Activated CD8-positive, alpha-beta memory T cell treated with anti-CD3 and anti-CD28 coated beads, Interleukin-2, amount 50 U/mL, for 4 hours (primary cell): ENCODE measurements around the gene UHRF1.
"Not testable (repeated sequence)": the region's sequence is repeated elsewhere in the genome, so short reads cannot be mapped to it uniquely, and the experiment has no call there.

Experiments
- DNase-seq: peaks from one replicate; pipeline ENCODE4 v3.0.0-alpha.2; 2020

UHRF1 gene

DNA sequence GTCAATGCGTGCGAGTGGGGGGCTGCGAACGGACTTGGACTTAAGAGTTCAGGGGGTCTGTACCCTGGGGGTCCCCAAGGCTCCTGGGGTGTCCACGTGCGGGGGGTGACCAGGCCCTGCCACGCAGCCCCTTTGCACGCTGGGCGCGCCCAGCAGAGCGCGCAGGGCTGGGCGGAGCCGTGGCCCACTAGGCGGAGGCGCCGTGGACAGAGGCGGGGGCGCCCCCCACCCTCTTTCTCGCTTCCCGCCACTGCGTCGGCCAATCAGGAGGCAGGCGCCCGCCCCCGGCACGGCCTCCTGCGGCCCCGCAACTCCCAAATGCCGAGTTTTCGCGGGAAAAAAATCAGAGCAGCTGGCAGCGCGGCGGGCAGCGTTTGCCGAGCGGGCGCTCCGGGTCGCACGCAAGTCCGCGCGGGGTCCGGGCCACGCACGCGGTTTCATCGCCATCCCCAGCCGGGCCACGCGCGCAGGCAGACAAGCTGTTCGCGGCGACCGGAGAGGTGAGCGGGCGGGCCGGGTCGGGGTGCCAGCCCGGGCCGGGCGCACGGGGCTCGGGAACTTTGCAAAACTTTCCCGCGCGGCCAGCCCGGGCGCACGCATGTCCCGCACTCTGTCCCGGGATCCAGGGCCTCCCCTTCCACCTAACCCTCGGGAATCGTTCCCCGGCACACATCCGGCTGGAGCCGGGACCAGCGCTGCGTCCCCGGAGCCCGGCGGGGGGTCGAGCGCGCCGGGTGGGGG is at the start of gene UHRF1:
Gene UHRF1 (plus strand): TSS at position 346 of the 741 bp plus-strand sequence. CDS start 1,385 bp downstream, outside the sequence.
- no peak for DNase-seq

DNA sequence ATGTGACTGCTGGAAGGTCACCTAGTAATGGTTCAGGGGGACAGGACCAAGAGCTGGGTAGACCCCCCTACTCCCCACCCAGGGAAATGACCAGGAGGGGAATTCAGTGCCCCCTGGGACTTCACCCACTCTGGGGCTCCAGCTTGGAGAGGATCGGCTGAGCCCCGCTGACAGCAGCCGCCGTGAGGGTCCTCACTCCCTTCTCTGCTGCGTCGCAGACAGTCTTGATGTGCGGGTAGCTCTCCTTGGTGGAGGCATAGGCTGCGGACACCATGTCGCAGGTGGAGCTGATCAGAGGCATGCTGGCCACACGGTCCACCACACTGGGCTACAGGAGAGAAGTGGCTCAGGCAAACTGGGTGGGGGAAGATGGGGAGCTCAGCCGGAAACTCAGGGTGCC is 49.6 kb upstream of the UHRF1 start:
- DNase-seq: no peak

DNA sequence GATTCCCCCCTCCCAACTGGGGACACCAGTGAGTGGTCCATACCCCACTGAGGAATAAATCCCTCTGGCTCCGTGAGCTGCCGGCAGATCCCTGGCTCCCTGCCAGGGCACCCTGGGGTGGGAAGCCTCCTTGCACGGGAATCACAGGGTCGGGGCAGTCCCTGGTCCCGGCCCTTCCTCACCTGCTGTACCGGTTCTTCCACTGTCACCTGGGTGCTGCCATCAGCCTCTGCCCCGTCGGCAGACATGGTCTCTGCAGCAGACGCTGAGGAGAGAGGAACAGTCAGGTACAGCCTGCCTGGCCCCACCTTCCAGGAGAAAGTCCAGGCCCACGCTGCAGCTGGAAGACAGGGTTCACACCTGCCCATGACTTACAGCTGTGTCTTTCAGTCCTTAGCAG is 48.2 kb upstream of the UHRF1 start:
- DNase-seq: no peak

- peak; percentile 59 for DNase-seq
Observed at GRCh38 chr19:4866595-4867424, 42.5 kb upstream of the UHRF1 start.

- DNase-seq: peak; percentile 87
Observed at GRCh38 chr19:4867534-4868285, 41.6 kb upstream of the UHRF1 start, which contains the start of gene PLIN3. PLIN3 (minus strand) TSS chr19:4867667; CDS start chr19:4861394, 6,273 bp downstream.

DNA sequence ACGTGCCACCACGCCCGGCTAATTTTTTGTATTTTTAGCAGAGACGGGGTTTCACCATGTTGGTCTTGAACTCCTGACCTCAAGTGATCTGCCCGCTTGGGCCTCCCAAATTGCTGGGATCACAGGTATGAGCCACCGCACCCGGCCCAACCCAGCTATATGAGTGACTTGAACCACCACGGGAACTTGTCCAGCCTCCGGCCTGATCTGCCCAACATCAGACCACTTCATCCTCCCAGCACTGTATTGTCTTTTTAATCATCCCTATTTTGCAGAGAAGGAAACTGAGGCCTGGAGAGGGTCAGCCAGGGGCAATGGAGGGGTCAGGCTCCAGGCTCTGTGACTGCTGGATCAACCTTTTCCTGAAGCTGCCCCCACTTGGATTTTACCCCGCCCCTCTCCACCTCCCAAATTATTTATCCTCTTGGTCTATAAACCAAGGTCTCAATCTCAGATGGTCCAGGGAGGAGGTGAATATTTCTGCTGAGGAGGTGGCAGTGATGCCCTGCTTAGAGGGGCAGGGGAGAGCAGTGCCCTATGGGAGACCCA is 40.9 kb upstream of the UHRF1 start:
- no peak for DNase-seq

DNA sequence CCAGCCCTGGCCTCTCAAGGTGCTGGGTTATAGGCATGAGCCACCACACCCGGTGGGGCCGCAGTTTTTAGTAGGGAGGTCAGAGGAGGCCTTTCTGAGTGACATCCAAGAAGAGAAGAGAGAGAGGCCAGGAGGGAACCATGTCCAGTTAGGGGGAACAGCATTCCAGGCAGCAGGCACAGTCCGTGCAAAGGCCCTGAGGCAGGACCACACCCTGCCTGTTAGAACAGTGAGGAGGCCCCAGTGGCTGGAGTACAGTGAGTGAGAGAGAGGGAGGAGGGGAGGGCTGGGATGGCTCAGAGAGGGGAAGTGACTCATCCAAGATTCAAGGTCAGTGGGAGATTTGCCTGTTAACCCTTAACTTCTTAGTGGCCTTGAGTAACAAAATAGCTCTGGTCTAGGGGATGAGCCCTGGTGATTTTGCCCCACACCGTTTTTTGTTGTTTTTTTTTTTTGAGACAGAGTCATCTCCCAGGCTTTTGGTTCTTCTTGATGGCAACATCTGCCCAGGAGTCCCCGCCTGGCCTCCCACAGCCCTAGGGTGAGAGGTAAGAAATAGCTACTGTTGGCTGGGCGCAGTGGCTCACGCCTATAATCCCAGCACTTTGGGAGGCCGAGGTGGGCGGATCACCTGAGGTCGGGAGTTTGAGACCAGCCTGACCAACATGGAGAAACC is 39.1 kb upstream of the UHRF1 start:
- no peak for DNase-seq

- DNase-seq: no peak
Observed at GRCh38 chr19:4871711-4872110, 37.6 kb upstream of the UHRF1 start.

DNA sequence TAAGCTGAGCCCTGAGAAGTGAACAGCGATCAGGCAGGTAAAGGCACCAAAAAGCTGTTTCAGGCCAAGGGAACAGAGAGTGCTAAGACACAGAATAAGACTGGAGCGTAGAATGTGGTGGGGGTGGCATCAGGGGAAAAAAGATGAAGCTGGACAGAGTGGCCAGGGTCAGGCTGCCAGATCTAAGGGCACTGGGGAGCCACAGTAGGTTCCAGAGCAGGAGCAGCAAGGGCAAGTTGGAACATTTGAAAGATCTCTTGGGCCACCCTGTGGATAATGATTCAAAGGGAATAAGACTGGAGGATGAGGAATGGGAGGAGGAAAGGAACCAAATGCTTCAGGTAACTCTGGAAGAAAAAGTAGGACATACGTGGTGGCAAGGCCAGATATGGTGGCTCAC is 35.4 kb upstream of the UHRF1 start:
- DNase-seq: no peak

DNA sequence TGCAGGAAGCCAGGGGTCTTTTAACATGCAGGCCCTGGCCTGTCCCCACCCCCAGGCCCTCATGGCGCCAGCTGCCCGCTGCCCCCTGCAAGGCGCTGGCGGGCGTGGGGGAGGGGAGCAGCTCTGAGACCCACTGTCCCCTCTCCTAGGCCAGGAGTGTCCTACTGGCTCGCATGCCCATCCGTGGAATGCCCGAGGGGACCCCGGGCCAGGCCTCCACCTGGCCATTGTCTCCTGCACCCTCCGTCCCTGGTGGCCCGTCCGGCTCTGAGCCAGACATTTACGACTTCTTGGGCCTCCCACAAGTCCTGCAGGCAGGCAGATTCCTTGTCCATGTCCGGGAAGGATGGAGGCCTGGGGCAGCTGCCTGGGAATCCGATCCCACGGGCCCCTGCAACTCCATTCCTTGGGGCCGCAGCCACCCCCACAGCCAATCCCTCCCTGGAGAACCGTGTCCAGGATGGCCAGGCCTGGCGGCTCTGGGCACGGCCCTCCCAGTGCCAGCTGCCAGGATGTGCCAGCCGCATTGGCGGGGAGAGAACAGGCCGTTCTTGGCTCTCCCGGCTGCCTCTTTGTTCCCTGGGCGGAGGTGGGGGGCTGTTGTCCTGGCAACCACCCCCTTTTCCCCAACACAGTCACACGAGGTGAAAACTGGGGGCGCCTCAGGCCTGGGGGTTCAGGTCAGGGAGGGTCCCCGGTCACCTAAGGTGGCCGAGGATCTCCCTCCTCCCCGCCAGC is 31.4 kb upstream of the UHRF1 start:
- DNase-seq: no peak

DNA sequence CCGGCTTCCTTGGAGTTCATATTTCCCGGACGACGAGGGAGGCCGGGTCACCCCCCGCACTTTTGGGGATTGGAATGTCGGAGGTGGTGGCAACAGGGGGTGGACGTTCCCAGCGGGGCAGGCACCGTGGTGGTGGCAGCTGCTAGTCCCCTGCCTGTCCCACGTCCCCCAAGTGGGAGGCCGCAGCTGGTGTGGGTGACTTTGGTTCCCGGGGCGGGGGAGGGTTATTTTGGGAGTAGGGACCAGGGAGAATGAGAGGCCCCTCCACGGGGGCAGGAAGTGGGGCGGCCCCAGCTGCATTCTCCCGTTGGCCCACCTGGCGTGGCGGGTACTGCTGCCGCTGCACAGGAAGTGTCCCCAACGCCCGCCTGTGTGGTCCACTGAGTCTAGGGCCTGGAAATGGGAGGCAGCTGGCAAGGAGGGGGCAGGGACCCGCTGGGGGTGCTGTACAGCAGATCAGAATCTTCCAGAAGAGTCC is 30.8 kb upstream of the UHRF1 start:
- DNase-seq: no peak

- no peak for DNase-seq
Observed at GRCh38 chr19:4879041-4879440, 30.3 kb upstream of the UHRF1 start.

- DNase-seq: not testable (repeated sequence)
Observed at GRCh38 chr19:4882874-4883273, 26.4 kb upstream of the UHRF1 start.

- not testable (repeated sequence) for DNase-seq
Observed at GRCh38 chr19:4884993-4885392, 24.3 kb upstream of the UHRF1 start.

- not testable (repeated sequence) for DNase-seq
Observed at GRCh38 chr19:4887803-4888202, 21.5 kb upstream of the UHRF1 start.

DNA sequence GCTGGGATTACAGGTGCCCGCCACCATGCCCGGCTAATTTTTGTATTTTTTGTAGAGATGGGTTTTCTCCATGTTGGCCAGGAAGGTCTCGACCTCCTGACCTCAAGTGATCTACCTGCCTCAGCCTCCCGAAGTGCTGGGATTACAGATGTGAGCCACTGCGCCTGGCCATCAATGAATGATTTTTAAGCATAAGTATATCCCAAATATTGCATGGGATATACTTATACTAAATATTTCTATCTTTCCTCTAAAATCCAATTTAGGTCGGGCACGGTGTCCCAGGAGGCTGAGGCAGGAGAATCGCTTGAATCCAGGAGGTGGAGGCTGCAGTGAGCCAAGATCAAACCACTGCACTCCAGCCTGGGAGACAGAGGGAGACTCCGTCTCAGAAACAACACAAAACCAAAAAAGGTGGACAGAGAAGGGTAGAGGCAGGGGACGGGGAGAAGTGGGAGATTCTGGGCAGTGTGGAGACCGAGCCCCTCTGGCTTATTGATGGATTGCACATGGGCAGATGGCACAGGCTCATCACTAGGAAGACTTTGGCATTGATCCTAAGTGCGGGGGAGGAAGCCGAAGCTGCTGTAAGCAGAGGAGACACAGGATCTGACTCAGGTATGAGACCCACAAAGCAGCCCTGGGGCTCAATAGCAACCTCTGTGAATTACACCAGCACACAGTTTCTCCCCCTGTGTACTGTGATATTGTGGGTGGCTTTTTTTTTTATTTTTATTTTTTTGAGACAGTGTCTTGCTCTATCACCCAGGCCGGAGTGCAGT is 20.1 kb upstream of the UHRF1 start:
- DNase-seq: no peak

DNA sequence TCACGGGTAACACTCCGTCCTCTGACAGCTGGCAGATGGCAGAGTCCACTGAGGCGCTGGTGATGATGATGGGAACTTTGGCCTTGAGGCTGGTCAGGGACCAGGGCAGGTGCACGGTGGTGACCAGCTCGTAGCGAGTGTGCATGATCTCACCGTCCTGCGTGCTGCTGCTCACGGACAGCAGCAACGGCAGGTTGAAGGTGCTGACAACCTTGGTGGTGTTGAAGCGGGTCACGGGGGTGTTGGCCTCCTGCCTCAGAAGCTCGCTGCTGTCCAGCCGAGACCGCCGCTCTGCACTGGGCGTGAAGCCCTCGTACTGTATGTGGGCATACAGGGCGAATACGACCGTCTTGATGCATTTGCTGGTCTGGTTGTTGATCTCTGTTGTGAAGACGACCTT is 18.2 kb upstream of the UHRF1 start:
- DNase-seq: no peak

- DNase-seq: not testable (repeated sequence)
Observed at GRCh38 chr19:4892962-4893361, 16.3 kb upstream of the UHRF1 start.

GRCh38 chr19:4896372-4896771 is 12.9 kb upstream of the UHRF1 start:
- DNase-seq: no peak

DNA sequence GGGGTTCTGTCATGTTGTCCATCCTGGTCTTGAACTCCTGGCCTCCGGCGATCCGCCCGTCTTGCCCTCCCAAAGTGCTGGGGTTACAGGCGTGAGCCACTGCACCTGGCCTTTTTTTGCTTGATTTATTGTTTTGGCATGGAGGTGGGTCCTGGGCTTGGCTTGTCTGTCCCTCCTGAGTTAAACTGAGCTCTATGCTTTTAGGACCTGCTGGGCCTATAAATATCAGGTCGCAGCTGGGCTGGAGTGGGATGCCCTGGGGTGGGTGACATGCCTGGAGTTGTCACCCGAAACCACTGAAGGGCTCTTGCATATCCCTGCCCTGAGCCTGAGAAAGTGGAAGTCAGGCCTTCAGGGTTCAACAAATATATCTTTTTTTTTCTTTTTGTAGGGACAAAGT is 12.2 kb upstream of the UHRF1 start:
- DNase-seq: no peak

- not testable (repeated sequence) for DNase-seq
Observed at GRCh38 chr19:4900879-4901278, 8.4 kb upstream of the UHRF1 start.
